ENCODE results near the gene COL27A1. TPM values are rescaled to one million over a fixed set of nuclear protein-coding genes. Genes with fewer than 3 reads are reported as not detected.

The COL27A1 gene
- total and polyA plus RNA-seq, 2 donors from 2014 or later: 13.6 to 45.6 TPM

- no peak for FAIRE-seq
- intact Hi-C loops (cut with DNase I): loop anchor here (5.0 kb wide), 1 partner anchor 129 kb away; no protein-coding TSS in a partner anchor
- Histone ChIP-seq H3K27ac (ENCODE audit: low read depth in 2 of 2, low read length in 2 of 2) (no peak overlapping the region), H3K36me3 (ENCODE audit: control insufficient read depth in 2 of 3, insufficient read depth in 3 of 3, low read length in 3 of 3) (no peaks in the 10 kb centered on the region), H3K4me3 (ENCODE audit: low read length in 3 of 3) (no peak overlapping the region), H3K27me3 (ENCODE audit: control insufficient read depth, insufficient read depth, low read length) (no peaks in the 10 kb centered on the region), H3K4me1 (ENCODE audit: control insufficient read depth in 2 of 3, insufficient read depth in 2 of 3, low read depth in 1 of 3, low read length in 3 of 3) (peaks cover 0 to 31% (median 26%) of the 10 kb centered on the region in 3 donors), H3K9ac (ENCODE audit: low read length in 3 of 3) (no peak overlapping the region), H3K9me3 (ENCODE audit: control insufficient read depth in 2 of 3, insufficient read depth in 1 of 3, low read length in 3 of 3) (no peaks in the 10 kb centered on the region)
- DNase-seq: no peak
- no peak for TF ChIP-seq CTCF (IDR thresholded peaks at IDR 0.05; ENCODE audit: borderline replicate concordance, extremely low read depth, insufficient read depth)
Observed at GRCh38 chr9:114158482-114159130, 3.3 kb downstream of the COL27A1 start.

GRCh38 chr9:114159691-114160090 lies 4.4 kb downstream of the COL27A1 start:
- H3K4me3 ChIP-seq (ENCODE audit: low read length in 3 of 3): no peak overlapping the region
- intact Hi-C loops (cut with DNase I): loop anchor here (5.0 kb wide), 1 partner anchor 128 kb away; no protein-coding TSS in a partner anchor
- DNase-seq: no peak
- no peaks in the 10 kb centered on the region for H3K36me3 ChIP-seq (ENCODE audit: control insufficient read depth in 2 of 3, insufficient read depth in 3 of 3, low read length in 3 of 3)
- peak overlapping the region in 1 of 2 donors; percentile 16 for H3K27ac ChIP-seq (ENCODE audit: low read depth in 2 of 2, low read length in 2 of 2)
- H3K4me1 ChIP-seq (ENCODE audit: control insufficient read depth in 2 of 3, insufficient read depth in 2 of 3, low read depth in 1 of 3, low read length in 3 of 3): peaks cover 0 to 36% (median 23%) of the 10 kb centered on the region in 3 donors
- H3K9me3 ChIP-seq (ENCODE audit: control insufficient read depth in 2 of 3, insufficient read depth in 1 of 3, low read length in 3 of 3): no peaks in the 10 kb centered on the region
- FAIRE-seq: no peak
- no peak overlapping the region for H3K9ac ChIP-seq (ENCODE audit: low read length in 3 of 3)
- no peak for TF ChIP-seq CTCF (IDR thresholded peaks at IDR 0.05; ENCODE audit: borderline replicate concordance, extremely low read depth, insufficient read depth)
- no peaks in the 10 kb centered on the region for H3K27me3 ChIP-seq (ENCODE audit: control insufficient read depth, insufficient read depth, low read length)

- Histone ChIP-seq H3K27me3 (ENCODE audit: control insufficient read depth, insufficient read depth, low read length) (no peaks in the 10 kb centered on the region), H3K9ac (ENCODE audit: low read length in 3 of 3) (no peak overlapping the region), H3K36me3 (ENCODE audit: control insufficient read depth in 2 of 3, insufficient read depth in 3 of 3, low read length in 3 of 3) (no peaks in the 10 kb centered on the region), H3K4me1 (ENCODE audit: control insufficient read depth in 2 of 3, insufficient read depth in 2 of 3, low read depth in 1 of 3, low read length in 3 of 3) (peaks cover 0 to 36% (median 22%) of the 10 kb centered on the region in 3 donors), H3K27ac (ENCODE audit: low read depth in 2 of 2, low read length in 2 of 2) (no peak overlapping the region), H3K9me3 (ENCODE audit: control insufficient read depth in 2 of 3, insufficient read depth in 1 of 3, low read length in 3 of 3) (no peaks in the 10 kb centered on the region), H3K4me3 (ENCODE audit: low read length in 3 of 3) (no peak overlapping the region)
- no peak for TF ChIP-seq CTCF (IDR thresholded peaks at IDR 0.05; ENCODE audit: borderline replicate concordance, extremely low read depth, insufficient read depth)
- intact Hi-C loops (cut with DNase I): no loop called here
- FAIRE-seq (no peak), DNase-seq (peak in 3 of 5 donors; percentile 35 to 64 (median 48))
Observed at GRCh38 chr9:114161513-114161912, 6.2 kb downstream of the COL27A1 start.

All from kidney (tissue), 14 donors.